Stimulated activated CD4-positive, alpha-beta T cell treated with anti-CD3 and anti-CD28 coated beads, Interleukin-1b, Interleukin-23, amount 100 ng/mL, for 24 hours (primary cell): ENCODE measurements around the gene TRHDE.

Experiments
- DNase-seq, 4 experiments: peaks; one replicate each; pipeline ENCODE4 v3.0.0-alpha.2; 2020; ENCODE audit warnings: low read depth in 4 of 4, low spot score in 1 of 4

TRHDE gene

GRCh38 chr12:72307229-72307628, 35.1 kb downstream of the TRHDE start:
- no peak for DNase-seq

- no peak for DNase-seq
Observed at GRCh38 chr12:72311946-72312345, 39.8 kb downstream of the TRHDE start.

GRCh38 chr12:72313806-72314205, 41.6 kb downstream of the TRHDE start:
- DNase-seq, result no peak

- no peak for DNase-seq
Observed at GRCh38 chr12:72315858-72316257, 43.7 kb downstream of the TRHDE start.

GRCh38 chr12:72318341-72318740, 46.2 kb downstream of the TRHDE start:
- no peak for DNase-seq

- DNase-seq, result no peak
Observed at GRCh38 chr12:72323881-72324280, 51.7 kb downstream of the TRHDE start.

- DNase-seq, result no peak
Observed at GRCh38 chr12:72330301-72330700, 58.1 kb downstream of the TRHDE start.

- no peak for DNase-seq
Observed at GRCh38 chr12:72330784-72331183, 58.6 kb downstream of the TRHDE start.

- no peak for DNase-seq
Observed at GRCh38 chr12:72337382-72337781, 65.2 kb downstream of the TRHDE start.

- no peak for DNase-seq
Observed at GRCh38 chr12:72337946-72338345, 65.8 kb downstream of the TRHDE start.

GRCh38 chr12:72338437-72338836, 66.3 kb downstream of the TRHDE start:
- no peak for DNase-seq

- DNase-seq, result peak in 2 of 4 experiments; percentile 1 to 18
Observed at GRCh38 chr12:72346363-72346944, 74.3 kb downstream of the TRHDE start.

GRCh38 chr12:72349491-72349890, 77.3 kb downstream of the TRHDE start:
- DNase-seq, result no peak

- DNase-seq, result no peak
Observed at GRCh38 chr12:72359416-72359815, 87.2 kb downstream of the TRHDE start.

GRCh38 chr12:72365151-72365550, 93.0 kb downstream of the TRHDE start:
- no peak for DNase-seq

GRCh38 chr12:72366255-72366654, 94.1 kb downstream of the TRHDE start:
- DNase-seq, result no peak

- no peak for DNase-seq
Observed at GRCh38 chr12:72368298-72368697, 96.1 kb downstream of the TRHDE start.

GRCh38 chr12:72368719-72369422, 96.7 kb downstream of the TRHDE start:
- DNase-seq, result no peak

- DNase-seq, result no peak
Observed at GRCh38 chr12:72369423-72369959, 97.3 kb downstream of the TRHDE start.

- DNase-seq, result no peak
Observed at GRCh38 chr12:72380441-72380840, 108.3 kb downstream of the TRHDE start.

- no peak for DNase-seq
Observed at GRCh38 chr12:72388322-72388721, 116.2 kb downstream of the TRHDE start.

- no peak for DNase-seq
Observed at GRCh38 chr12:72390146-72390545, 118.0 kb downstream of the TRHDE start.

GRCh38 chr12:72406111-72406510, 133.9 kb downstream of the TRHDE start:
- DNase-seq, result no peak
